Progenitor cell of endocrine pancreas (in vitro differentiated cells): ENCODE data around the gene WDR43. TPM values are rescaled to one million over a fixed set of nuclear protein-coding genes. Genes with fewer than 3 reads are reported as not detected.

Experiments
- DNase-seq: peaks from one replicate; pipeline ENCODE4 v3.0.0; 2021; ENCODE audit warnings: low spot score; ENCODE audit not compliant: unreplicated experiment
- H3K27ac Mint-ChIP-seq: 2 replicates; pipeline ENCODE4 v1.8.0; 2021; ENCODE audit warnings: mild to moderate bottlenecking, moderate library complexity, mixed read lengths
- H3K27me3 Mint-ChIP-seq: 2 replicates; pipeline ENCODE4 v1.8.0; 2021; ENCODE audit warnings: mixed read lengths
- H3K36me3 Mint-ChIP-seq: 2 replicates; pipeline ENCODE4 v1.8.0; 2022; ENCODE audit warnings: mixed read lengths; ENCODE audit not compliant: insufficient read depth
- H3K4me1 Mint-ChIP-seq: 2 replicates; pipeline ENCODE4 v1.8.0; 2021; ENCODE audit warnings: low read depth, mixed read lengths
- H3K4me3 Mint-ChIP-seq: 2 replicates; pipeline ENCODE4 v1.8.0; 2021; ENCODE audit warnings: low read depth, mild to moderate bottlenecking, moderate library complexity, mixed read lengths
- H3K9me3 Mint-ChIP-seq: 2 replicates; pipeline ENCODE4 v1.8.0; 2021; ENCODE audit warnings: low read depth, mixed read lengths
- total RNA-seq: library from RNA; stranded (reverse); gene quantifications from 2 replicates; pipeline ENCODE4 v1.2.1, GENCODE V29; 2021
- TF ChIP-seq, protein P1 (sequence below): fragments of 200-600 bp; sonication (generic); IDR thresholded peaks from one replicate; pipeline ENCODE4 v1.5.0; 2021; ENCODE audit warnings: antibody characterized with exemption, mild to moderate bottlenecking; ENCODE audit not compliant: unreplicated experiment

WDR43 gene
- total RNA-seq, 1 donor from 2014 or later: 57.2 TPM

DNA sequence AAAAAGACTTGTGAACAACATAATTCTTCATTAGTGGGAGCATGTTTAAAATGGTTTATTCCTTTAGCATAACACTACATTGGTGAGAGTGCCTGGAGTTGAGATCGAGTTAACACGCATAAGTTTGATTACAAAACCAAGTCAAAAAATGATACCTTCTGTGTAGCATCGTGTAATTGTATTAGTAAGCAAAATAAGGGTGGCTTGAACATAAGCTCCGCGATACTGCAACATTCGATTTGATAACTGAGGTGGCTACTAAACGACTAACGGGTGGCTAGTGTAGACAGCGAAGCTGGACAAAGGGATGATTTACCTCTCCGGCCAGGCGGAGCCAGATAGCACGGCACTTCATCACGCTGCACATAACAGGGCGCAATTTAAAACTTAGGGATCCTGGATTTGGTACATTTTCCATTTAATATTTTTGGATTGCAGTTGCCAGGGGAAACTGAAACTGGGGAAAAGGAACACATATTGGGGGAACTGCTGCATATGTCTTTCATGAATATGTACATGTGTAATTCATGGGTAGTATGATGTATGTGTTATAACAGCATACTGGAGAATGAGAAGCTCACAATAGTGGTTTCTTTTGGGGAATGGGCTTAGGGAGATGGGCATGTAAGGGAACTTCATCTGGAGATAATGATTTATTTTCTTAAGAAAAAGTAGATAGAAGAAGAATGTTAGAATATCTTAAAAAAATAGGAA, 50.2 kb downstream of the WDR43 start:
- Mint-ChIP-seq H3K36me3 (peaks cover 62% of the 10 kb centered on the region), H3K4me1 (no peaks in the 10 kb centered on the region), H3K4me3 (no peak overlapping the region), H3K9me3 (peaks cover 18% of the 10 kb centered on the region), H3K27me3 (no peaks in the 10 kb centered on the region), H3K27ac (no peak overlapping the region)
- TF ChIP-seq, protein P1, sequence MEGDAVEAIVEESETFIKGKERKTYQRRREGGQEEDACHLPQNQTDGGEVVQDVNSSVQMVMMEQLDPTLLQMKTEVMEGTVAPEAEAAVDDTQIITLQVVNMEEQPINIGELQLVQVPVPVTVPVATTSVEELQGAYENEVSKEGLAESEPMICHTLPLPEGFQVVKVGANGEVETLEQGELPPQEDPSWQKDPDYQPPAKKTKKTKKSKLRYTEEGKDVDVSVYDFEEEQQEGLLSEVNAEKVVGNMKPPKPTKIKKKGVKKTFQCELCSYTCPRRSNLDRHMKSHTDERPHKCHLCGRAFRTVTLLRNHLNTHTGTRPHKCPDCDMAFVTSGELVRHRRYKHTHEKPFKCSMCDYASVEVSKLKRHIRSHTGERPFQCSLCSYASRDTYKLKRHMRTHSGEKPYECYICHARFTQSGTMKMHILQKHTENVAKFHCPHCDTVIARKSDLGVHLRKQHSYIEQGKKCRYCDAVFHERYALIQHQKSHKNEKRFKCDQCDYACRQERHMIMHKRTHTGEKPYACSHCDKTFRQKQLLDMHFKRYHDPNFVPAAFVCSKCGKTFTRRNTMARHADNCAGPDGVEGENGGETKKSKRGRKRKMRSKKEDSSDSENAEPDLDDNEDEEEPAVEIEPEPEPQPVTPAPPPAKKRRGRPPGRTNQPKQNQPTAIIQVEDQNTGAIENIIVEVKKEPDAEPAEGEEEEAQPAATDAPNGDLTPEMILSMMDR: no peak
- DNase-seq: no peak

DNA sequence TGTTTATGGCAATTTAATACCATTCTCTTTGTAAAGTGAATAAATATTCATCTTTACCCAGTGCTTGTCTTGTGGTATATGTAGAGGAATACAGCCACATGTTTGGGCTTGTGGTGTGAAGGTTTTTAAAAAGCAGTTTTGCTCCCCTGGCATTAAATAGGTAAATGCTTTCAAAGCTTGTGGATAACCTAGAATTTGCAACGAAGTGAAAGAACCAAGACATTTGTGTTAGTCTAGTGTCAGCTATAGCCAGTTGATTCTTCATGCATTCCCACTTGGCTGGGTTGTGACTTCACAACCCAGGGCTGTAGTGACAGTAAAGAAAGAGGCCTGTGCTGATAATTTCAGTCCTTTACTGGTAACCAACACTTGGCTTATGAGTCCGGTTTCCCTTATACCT, 53.7 kb downstream of the WDR43 start:
- no peak overlapping the region for H3K4me3 Mint-ChIP-seq
- TF ChIP-seq, protein P1: no peak
- H3K9me3 Mint-ChIP-seq: peaks cover 26% of the 10 kb centered on the region
- H3K36me3 Mint-ChIP-seq: peaks cover 54% of the 10 kb centered on the region
- no peak for DNase-seq
- H3K27ac Mint-ChIP-seq: no peak overlapping the region
- no peaks in the 10 kb centered on the region for H3K27me3 Mint-ChIP-seq
- no peaks in the 10 kb centered on the region for H3K4me1 Mint-ChIP-seq

DNA sequence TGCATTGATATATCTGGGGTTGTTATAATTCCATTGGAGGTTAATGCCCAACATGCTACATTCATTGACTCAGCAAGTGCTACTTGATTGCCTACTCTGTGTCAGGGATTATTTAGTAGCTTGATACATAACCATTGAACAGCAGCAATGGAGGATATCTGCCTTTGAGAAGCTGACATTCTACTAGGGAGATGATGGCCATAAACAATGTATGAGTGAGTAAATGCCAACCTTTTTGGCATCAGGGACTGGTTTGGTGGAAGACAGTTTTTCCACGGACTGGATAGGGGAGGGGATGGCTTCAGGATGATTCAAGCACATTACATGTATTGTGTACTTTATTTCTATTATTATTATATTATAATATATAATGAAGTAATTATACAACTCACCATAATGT, 54.7 kb downstream of the WDR43 start:
- no peak for DNase-seq
- Mint-ChIP-seq H3K27me3 (no peaks in the 10 kb centered on the region), H3K4me1 (no peaks in the 10 kb centered on the region), H3K36me3 (peaks cover 45% of the 10 kb centered on the region), H3K9me3 (peaks cover 26% of the 10 kb centered on the region), H3K4me3 (no peak overlapping the region), H3K27ac (no peak overlapping the region)
- TF ChIP-seq, protein P1: no peak

DNA sequence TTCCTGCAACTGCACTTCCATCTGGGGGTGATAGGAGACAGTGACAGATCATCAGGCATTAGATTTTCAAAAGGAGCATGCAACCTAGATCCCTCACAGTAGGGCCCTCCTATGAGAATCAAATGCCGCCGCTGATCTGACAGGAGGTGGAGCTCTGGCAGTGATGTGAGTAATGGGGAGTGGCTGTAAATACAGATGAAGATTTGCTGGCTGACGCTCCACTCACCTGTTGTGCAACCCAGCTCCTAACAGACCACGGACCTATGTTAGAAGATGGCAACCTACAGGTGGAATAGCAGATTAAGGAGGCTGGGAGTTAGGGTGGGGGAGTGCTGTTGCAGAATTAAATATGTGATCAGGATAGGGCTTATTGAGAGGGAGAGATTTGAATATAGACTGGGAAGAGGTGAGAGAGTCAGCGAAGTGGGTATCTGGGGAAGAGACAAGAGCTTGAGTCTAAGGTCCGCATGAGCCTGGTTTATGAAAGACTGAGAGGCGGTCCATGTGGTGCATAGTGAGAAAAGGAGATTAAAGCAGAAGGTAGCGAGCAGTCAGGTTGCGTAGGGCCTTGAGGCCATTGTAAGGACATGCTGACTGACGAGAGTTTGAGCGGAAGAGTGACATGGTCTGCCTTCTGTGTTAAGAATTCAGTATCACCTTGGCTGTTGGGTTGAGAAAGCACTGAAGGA, 55.3 kb downstream of the WDR43 start:
- H3K9me3 Mint-ChIP-seq: peaks cover 26% of the 10 kb centered on the region
- H3K27me3 Mint-ChIP-seq: no peaks in the 10 kb centered on the region
- TF ChIP-seq, protein P1: no peak
- H3K36me3 Mint-ChIP-seq: peaks cover 41% of the 10 kb centered on the region
- DNase-seq: no peak
- no peak overlapping the region for H3K4me3 Mint-ChIP-seq
- H3K27ac Mint-ChIP-seq: peak overlapping the region; percentile 4
- no peaks in the 10 kb centered on the region for H3K4me1 Mint-ChIP-seq

DNA sequence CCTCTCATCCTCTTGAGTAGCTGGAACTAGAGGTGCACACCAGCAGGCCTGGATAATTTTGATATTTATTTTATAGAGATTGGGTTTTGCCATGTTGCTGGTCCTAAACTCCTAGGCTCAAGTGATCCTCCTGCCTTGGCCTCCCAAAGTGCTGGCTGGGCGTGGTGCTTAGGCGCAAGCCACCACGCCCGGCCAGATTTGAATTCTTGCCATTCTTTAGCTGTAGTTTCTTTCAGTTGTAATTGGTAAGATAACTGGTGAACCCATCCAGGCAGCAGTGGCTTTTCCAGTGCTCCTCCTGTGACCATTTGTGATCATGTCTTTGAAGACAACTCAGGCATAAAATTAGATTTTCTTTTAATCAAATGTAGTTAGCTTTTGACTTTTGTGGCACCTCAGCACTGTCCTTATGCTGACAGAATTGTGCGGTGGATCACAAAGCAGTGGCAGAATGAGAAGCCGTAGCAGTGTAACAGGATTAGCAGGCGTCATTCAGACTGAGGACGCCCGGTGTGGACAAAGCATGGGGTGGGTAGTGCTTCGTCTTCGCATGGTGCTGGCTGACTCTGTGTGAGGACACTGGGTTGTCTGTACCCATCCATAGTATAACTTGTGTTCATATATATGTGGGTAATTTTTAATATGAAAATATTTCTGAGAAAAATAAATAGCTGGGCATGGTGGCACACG, 56.6 kb downstream of the WDR43 start:
- H3K27ac Mint-ChIP-seq: no peak overlapping the region
- peaks cover 5% of the 10 kb centered on the region for H3K4me1 Mint-ChIP-seq
- H3K27me3 Mint-ChIP-seq: no peaks in the 10 kb centered on the region
- TF ChIP-seq, protein P1: no peak
- peaks cover 26% of the 10 kb centered on the region for H3K9me3 Mint-ChIP-seq
- no peak overlapping the region for H3K4me3 Mint-ChIP-seq
- H3K36me3 Mint-ChIP-seq: peaks cover 34% of the 10 kb centered on the region
- no peak for DNase-seq
